Measurements from ENCODE around the gene NFIA.

NFIA gene

DNA sequence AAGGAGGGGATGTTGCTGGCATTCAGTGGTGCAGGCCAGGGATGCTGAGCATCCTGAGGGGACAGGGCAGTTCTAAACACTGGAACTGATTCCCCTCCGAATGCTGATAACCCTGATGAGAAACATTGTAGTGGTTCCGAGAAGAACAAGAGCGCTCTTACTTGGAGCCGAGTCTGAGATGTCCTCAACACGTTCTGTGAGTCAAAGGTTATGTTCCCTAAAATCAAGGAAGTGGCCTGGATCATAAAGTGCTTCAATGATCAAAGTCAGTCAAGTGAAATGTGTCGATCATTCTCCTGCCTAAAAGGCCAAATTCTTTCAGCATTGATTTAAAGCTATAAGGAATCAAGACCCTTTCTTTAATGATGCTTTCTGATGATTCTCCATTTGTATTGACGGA is 234.1 kb downstream of the NFIA start:
- DNase-seq, result no peak

GRCh38 chr1:61318319-61319125 is 236.2 kb downstream of the NFIA start:
- DNase-seq, result no peak

- DNase-seq, result no peak
These were observed 238.2 kb downstream of the NFIA start for GRCh38 chr1:61320575-61320974.

- no peak for DNase-seq
These were observed 239.8 kb downstream of the NFIA start for GRCh38 chr1:61322008-61322744.

DNA sequence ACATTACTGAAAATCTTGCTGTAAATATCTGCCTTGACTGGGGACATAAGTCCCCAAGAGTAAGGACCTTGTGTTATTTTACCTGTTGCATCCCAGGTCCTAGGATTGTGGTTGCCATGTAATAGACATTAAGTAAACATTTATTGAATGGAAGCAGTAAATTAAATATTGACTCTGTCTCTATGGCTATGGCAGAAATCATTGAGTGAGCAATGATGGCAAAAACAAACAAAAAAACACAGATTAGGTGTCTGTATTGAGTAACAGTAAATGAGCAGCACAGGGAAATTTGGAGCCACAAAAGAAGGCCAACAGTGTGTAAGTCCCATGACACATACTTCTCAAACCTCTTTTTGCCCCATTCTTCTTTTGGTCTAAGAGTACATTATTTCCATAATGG is 240.4 kb downstream of the NFIA start:
- no peak for DNase-seq

- no peak for DNase-seq
These were observed 241.4 kb downstream of the NFIA start for GRCh38 chr1:61323681-61324328.

DNA sequence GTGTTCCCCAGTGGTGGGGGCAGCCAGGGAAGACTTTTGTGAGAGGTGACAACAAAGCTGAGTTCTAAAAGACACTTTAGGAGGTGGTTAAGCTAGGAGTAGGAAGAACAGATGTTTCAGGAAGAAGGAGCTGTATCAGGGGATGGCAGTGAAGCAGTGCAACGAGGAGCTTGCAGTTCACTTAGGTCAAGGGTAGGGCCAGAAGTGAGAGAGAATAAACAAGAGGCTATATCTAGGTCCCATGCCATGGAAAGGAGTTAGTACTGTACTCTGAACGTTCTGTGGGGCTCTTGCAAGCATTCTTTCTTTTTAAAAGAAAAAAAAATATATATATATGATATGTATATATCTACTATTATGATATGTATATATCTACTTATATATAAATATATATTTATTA is 244.4 kb downstream of the NFIA start:
- no peak for DNase-seq

DNA sequence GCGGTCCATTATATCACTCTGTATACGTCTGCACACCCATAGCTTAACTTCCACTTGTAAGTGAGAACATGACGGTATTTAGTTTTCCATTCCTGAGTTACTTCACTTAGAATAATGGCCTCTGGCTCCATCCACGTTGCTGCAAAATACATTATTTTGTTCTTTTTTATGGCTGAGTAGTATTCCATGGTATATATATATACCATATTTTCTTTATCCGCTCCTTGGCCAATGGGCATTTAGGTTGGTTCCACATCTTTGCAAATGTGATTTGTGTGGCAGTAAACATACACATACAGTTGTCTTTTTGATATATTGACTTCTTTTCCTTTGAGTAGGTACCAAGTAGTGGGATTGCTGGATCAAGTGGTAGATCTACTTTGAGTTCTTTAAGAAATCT is 245.1 kb downstream of the NFIA start:
- no peak for DNase-seq

DNA sequence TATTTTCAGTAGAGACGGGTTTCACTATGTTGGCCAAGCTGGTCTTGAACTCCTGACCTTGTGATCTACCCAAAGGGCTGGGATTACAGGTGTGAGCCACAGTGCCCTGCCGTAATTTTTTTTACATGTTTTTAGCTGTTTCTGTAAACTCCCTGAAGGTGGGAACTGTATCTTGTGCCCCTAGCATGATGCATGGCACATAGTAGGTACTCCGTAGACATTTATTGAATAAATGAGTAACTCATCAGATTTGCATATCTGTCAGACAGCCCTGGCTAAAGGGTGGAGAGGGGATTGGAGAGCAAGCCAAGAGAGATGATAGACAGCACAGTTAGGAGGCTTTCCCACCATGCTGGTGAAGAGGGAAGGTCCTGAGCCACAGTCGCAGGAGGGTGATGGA is 247.2 kb downstream of the NFIA start:
- DNase-seq, result no peak

GRCh38 chr1:61330018-61330417 is 247.7 kb downstream of the NFIA start:
- DNase-seq, result no peak

- DNase-seq, result no peak
These were observed 248.2 kb downstream of the NFIA start for GRCh38 chr1:61330571-61330970.

DNA sequence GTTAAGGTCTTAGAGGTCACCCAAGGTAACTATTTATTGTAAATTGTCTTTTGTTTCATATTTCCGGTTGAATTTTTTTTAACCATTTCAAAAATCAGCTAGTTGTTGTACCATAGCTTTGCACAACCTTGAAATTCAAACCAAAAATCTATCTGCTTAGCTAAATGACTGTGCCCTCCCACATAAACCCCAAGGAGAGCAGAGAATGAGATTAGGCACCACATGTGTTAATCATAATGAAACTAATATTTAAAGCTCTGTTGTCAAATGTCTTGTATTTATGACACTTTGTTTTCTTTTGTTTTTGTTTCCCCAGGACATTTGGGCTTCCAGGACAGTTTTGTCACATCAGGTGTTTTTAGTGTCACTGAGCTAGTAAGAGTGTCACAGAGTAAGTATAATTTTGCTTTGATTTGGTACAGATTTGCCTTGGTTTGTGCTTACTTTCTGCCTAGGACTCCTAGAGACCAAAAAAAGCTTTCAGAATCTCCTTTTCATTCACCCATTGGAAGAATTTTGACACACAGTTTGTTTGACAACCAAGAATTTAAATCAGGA is 249.9 kb downstream of the NFIA start:
- DNase-seq, result no peak

DNA sequence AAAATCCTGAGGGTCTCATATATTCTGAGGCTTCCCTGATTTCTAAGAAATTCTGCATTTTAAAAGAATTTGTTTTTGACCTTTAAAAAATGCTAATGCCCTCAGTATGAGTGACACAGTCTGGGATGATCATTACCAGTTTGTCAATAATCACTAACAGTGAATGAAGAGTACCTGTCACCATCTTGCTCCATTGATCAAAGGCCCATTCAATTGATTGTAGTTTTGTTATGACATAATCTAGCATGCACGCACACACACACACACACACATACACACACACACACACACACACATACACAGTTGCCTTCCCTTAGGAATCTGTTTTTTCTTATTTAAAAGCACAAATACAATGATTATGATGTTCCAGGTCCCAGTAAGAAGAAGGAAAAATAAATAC is 250.4 kb downstream of the NFIA start:
- DNase-seq, result no peak

DNA sequence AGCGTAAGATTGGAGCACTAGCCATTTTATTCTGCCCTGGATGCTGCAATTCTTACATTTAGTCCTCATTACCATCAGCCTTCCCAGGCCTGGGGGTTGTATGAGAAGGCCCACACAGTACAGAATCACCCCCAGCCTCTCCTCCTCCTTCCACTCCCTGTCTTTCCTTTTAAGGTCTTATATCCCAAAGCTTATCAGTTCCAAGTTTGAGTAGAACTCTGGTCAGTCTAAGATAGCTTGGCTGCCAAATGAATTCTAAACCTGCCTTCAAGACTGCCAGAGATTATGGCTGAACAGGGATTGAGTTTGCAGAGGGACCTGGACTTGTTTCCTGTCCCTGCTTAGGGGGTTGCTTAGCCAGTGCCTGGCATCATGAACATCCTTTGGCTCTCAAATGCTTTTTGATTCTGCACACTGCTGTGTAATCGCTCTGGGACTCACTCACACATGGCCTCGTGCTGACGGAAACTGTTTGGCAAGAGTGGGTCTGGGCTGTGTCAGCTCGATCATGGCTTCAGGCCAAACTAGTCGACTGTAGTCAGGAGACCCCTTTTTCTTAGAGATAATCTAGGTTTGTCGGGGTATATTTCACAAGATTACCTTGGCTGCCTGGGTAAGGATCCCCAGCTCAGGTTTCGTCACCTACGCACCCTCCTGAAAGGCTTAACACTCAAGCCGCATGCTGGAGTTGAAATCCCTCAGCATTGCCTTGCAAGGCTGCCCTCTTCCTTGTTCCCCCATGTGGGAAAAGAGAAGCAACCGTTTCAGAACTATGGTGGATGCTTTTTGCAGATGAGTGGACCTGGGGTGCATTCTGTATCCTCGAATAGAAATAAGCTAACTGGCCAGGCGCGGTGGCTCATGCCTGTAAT is 252.6 kb downstream of the NFIA start:
- DNase-seq, result no peak

DNA sequence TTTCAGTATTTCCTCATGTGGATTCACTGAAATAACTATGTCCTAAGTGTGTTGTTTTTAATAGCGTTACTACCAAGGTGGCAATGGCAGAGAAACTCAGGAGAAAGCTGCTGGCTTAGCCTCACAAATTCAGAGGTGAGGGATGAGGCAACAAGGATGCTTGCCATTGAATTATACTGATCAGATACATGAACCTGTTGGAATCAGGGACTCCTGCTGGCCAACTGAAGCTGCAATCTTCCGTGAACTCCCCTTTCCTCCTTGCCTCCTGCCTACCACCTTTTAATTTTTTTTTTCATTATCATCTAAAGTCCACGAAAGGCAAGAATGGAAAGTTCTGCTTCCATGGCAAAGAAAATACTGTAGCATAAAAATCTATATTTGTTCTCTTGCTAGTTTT is 254.7 kb downstream of the NFIA start:
- DNase-seq, result no peak

DNA sequence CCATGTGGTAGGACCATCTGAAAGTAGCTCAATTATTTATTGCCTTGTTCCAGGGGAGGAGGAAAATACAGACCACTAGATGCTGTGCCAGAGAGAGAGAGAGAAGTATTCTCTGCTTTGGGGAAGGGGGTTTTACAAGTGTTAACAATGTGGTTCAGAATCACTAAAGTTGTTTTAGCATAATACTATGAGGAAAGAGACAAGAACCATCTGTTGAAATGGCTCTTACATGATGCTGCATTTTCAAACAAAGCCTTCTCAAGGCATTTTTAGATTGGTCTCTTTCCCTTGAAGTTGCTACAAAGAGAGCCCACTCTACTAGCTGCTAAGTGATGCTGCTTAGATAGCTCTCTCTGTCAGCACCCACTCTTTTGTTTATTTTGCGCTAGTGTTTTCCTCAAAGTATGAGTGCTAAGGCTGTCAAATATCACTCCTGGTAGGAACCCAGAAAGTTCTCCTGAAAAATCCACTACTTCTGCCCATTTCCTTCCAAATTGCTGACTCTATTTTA is 255.1 kb downstream of the NFIA start:
- DNase-seq, result no peak

DNA sequence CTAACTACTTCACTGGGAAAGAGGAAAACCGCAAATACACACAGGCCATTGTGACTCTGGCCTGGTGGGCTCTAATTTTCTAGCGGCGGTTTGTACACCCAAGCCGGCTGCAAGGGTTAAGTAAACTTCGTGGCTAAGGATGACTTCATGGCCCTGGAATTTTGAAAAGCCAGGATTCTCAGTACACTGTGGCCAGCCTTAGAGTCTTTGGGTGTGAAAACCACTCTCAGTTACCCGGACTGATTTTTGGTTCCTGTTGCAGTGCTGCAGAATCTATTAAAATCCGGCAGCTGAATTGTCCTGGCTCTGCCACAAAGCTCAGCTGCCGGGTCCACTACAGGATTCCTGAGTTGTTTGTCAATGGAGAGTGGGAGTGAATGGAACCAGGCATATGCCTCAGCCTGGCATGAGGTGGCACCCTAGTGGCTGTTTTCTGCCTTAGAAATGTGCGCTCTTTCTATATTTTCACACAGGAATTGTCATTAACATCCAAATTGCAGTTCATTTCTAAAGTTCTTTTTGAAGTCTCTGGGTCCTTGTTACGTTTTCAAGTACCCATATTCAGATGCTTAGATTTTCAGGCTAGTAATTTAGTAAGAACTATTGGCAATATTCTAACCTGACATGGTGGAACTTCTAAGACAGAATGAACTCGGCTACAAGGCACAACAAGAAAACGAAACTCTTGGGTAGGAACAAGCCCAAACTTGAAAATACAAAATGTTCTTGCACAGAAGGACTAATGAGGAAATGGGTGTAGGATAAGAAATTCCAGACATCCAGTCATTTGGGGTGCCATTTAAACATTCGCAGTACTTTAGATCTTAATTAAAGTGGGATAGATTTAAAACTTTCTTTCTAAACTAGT is 255.9 kb downstream of the NFIA start:
- DNase-seq, result no peak

GRCh38 chr1:61338899-61339298 is 256.5 kb downstream of the NFIA start:
- no peak for DNase-seq

DNA sequence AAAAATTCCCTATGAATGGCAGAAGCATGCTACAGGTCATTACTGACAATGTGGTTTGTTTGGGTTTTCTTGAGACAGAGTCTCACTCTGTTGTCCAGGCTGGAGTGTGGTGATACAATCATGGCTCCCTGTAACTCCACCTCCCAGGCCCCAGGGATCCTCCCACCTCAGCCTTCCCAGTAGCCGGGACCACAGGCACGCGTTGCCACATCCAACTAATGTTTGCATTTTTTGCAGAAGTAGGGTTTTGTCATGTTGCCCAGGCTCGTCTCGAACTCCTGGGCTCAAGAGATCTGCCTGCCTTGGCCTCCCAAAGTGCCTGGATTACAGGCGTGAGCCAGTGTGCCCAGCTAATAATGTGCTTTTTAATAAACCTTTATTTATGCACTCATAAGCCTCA is 259.1 kb downstream of the NFIA start:
- no peak for DNase-seq

GRCh38 chr1:61343734-61344420 is 261.5 kb downstream of the NFIA start:
- DNase-seq, result no peak

DNA sequence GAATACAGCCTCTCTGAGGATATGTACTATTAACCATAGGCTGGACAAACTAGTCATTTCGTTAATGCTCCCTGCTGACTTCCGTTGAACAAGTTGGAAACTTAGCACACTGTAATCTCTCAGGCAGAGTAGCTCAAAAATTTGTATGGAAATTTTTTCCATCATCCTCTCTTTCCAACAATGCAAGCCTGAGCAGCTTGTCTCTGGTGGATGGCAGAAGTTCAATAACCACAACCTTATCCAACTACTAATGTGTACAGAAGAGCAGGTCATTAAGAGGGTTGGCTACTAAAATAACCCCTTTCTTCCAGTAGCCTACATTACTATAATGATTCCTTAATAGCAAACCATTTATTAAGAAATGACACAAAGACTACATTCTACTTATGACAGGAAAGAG is 262.3 kb downstream of the NFIA start:
- no peak for DNase-seq

Data from KG1 (cell line).